Aorta (tissue), 4 donors: ENCODE measurements around the gene ATP2A1. TPM values are rescaled to one million over a fixed set of nuclear protein-coding genes. Genes with fewer than 3 reads are reported as not detected.

ENCODE experiments used
- microRNA-seq, 2 donors: library from miRNA; unstranded; fragments of <30 nt; microRNA quantifications; one replicate each; pipeline ENCODE4 v1.2.0, GENCODE V29; 2020
- polyA plus RNA-seq, 2 donors: library from polyadenylated mRNA; stranded (reverse); fragments of 200-250 nt; gene quantifications; one replicate each; pipeline ENCODE4 v1.2.3, GENCODE V29; 2013
- total RNA-seq, 2 donors: library from RNA; stranded (reverse); fragmentation: NEBNext Ultra II Directional; extraction: Animal tissue kit (Norgen Biotek cat#: 25700); gene quantifications; one replicate each; pipeline ENCODE4 v1.2.1, GENCODE V29; 2021
- donor health status: healthy with polysubstance abuse.
- donor health status: Bipolar disorder and iron deficiency.
- donor health status: DM: no; HTN: no; CAD: no.
- donor health status: DM: yes; HTN: yes; CAD: no.

ATP2A1 gene
- total and polyA plus RNA-seq, 4 donors: 0.36 to 0.97 (median 0.43) TPM

Small RNA genes lying within 50 kb of the gene (microRNA-seq; reads per million reads assigned to microRNA genes)
- gene MIR4721: 0 reads per million in 2 donors

Other genes with a start within 250 kb of the ATP2A1 start
- 1 to 10 TPM; 2.6 to 8.6 TPM for gene NPIPB8, start 240.4 kb upstream of the ATP2A1 start, total RNA-seq
- not detected for gene NPIPB8, start 240.4 kb upstream of the ATP2A1 start, polyA plus RNA-seq
- gene EIF3C, start 167.0 kb upstream of the ATP2A1 start, total RNA-seq: 100 to 1,000 TPM; 338 to 374 TPM
- 100 to 1,000 TPM; 246 to 547 TPM for gene EIF3C, start 167.0 kb upstream of the ATP2A1 start, polyA plus RNA-seq
- 1 to 10 TPM; 2.8 to 4.1 TPM for gene NPIPB9, start 126.7 kb upstream of the ATP2A1 start, total RNA-seq
- gene NPIPB9, start 126.7 kb upstream of the ATP2A1 start, polyA plus RNA-seq: under 1 TPM in 1 of 2 donors, not detected in 1; 0.18 TPM
- 100 to 1,000 TPM in 1 of 2 donors, 10 to 100 TPM in 1; 97.6 to 124 TPM for gene ATXN2L, start 55.5 kb upstream of the ATP2A1 start, total RNA-seq
- 10 to 100 TPM; 22.4 to 54.9 TPM for gene ATXN2L, start 55.5 kb upstream of the ATP2A1 start, polyA plus RNA-seq
- gene TUFM, start 32.1 kb upstream of the ATP2A1 start, total RNA-seq: 10 to 100 TPM; 71.2 to 71.5 TPM
- 100 to 1,000 TPM in 1 of 2 donors, 10 to 100 TPM in 1; 67.2 to 154 TPM for gene TUFM, start 32.1 kb upstream of the ATP2A1 start, polyA plus RNA-seq
- 10 to 100 TPM; 35.5 to 64.2 TPM for gene SH2B1, start 14.6 kb upstream of the ATP2A1 start, total RNA-seq
- gene SH2B1, start 14.6 kb upstream of the ATP2A1 start, polyA plus RNA-seq: 10 to 100 TPM; 21.2 to 70.1 TPM
- gene RABEP2, start 46.8 kb downstream of the ATP2A1 start, total RNA-seq: 10 to 100 TPM; 11.5 to 18.8 TPM
- gene RABEP2, start 46.8 kb downstream of the ATP2A1 start, polyA plus RNA-seq: 10 to 100 TPM; 18.3 to 30.0 TPM
- gene CD19, start 53.5 kb downstream of the ATP2A1 start, total RNA-seq: under 1 TPM; 0.63 to 0.71 TPM
- gene CD19, start 53.5 kb downstream of the ATP2A1 start, polyA plus RNA-seq: under 1 TPM in 1 of 2 donors, not detected in 1; 0.10 TPM
- 10 to 100 TPM; 21.5 to 38.5 TPM for gene NFATC2IP, start 72.4 kb downstream of the ATP2A1 start, total RNA-seq
- 10 to 100 TPM in 1 of 2 donors, 1 to 10 TPM in 1; 6.9 to 37.7 TPM for gene NFATC2IP, start 72.4 kb downstream of the ATP2A1 start, polyA plus RNA-seq
- gene SPNS1, start 96.3 kb downstream of the ATP2A1 start, total RNA-seq: 10 to 100 TPM; 20.9 to 25.1 TPM
- 100 to 1,000 TPM in 1 of 2 donors, 10 to 100 TPM in 1; 11.8 to 112 TPM for gene SPNS1, start 96.3 kb downstream of the ATP2A1 start, polyA plus RNA-seq
- 10 to 100 TPM; 16.7 to 17.8 TPM for gene LAT, start 106.6 kb downstream of the ATP2A1 start, total RNA-seq
- gene LAT, start 106.6 kb downstream of the ATP2A1 start, polyA plus RNA-seq: 100 to 1,000 TPM in 1 of 2 donors, 1 to 10 TPM in 1; 9.0 to 155 TPM